Measurements from ENCODE around the gene TARDBP.
"Not testable (repeated sequence)": the region's sequence is repeated elsewhere in the genome, so short reads cannot be mapped to it uniquely, and the experiment has no call there.

The TARDBP gene

DNA sequence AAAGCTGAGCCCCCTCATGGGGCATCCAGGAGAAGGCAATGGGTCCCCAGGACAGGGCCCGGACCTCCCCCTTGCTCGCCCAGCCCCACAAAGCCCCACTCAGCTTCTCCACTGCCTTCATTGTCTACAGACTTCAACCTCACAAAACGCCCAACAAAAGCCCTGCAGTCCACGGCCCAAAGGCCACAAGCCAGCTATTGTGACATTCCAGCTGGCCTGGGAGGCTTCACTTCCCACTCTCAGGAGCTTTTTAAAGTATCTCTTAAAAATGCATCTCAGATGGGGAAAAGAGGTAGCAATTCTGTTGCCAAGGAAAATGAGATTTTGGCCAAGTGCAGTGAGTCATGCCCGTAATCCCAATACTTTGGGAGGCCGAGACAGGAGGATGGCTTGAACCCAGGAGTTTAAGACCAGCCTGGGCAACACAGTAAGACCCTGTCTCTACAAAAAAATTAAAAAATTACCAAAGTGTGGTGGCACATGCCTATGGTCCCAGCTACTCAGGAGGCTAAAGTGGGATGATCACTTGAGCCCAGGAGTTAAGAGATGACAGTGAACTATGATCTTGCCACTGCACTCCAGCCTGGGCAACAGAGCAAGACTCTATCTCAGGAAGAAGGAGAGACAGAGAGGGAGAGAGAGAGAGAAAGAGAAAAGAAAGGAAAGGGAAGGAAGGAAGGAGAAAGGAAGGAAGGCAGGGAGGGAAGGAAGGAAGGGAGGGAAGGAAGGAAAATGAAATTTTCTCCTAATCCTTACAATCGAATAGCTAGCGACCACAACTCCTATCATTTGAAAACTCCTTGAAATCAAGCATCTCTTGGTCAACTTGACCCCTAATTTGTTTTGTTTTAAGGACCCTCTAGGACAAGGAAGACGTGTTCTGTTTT lies 31.4 kb upstream of the TARDBP start:
- peak overlapping the region; percentile 26 for H3K27ac ChIP-seq
- TF ChIP-seq, protein P1, sequence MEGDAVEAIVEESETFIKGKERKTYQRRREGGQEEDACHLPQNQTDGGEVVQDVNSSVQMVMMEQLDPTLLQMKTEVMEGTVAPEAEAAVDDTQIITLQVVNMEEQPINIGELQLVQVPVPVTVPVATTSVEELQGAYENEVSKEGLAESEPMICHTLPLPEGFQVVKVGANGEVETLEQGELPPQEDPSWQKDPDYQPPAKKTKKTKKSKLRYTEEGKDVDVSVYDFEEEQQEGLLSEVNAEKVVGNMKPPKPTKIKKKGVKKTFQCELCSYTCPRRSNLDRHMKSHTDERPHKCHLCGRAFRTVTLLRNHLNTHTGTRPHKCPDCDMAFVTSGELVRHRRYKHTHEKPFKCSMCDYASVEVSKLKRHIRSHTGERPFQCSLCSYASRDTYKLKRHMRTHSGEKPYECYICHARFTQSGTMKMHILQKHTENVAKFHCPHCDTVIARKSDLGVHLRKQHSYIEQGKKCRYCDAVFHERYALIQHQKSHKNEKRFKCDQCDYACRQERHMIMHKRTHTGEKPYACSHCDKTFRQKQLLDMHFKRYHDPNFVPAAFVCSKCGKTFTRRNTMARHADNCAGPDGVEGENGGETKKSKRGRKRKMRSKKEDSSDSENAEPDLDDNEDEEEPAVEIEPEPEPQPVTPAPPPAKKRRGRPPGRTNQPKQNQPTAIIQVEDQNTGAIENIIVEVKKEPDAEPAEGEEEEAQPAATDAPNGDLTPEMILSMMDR (conservative IDR thresholded peaks at IDR 0.05): no peak
- no peak for TF ChIP-seq ZFX (IDR thresholded peaks at IDR 0.05)

DNA sequence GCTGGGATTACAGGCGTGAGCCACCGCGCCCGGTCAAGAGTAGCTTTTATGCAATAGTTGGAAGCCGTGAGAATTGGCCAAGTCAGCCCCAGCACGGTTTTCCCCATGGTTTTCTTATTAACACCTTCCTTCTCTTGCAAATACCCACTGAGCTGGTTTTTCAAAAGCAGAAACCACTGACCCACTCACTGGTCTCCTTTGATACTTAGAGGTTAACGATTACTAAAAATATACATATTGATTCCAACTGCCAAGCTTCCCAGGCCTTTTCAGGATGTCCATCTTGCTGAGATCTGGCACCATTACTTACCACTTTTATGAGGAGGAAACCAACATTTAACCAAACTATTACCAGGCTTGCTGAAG lies 25.9 kb upstream of the TARDBP start:
- no peak for TF ChIP-seq ZFX (IDR thresholded peaks at IDR 0.05)
- TF ChIP-seq, protein P1 (conservative IDR thresholded peaks at IDR 0.05): no peak
- no peak overlapping the region for H3K27ac ChIP-seq

DNA sequence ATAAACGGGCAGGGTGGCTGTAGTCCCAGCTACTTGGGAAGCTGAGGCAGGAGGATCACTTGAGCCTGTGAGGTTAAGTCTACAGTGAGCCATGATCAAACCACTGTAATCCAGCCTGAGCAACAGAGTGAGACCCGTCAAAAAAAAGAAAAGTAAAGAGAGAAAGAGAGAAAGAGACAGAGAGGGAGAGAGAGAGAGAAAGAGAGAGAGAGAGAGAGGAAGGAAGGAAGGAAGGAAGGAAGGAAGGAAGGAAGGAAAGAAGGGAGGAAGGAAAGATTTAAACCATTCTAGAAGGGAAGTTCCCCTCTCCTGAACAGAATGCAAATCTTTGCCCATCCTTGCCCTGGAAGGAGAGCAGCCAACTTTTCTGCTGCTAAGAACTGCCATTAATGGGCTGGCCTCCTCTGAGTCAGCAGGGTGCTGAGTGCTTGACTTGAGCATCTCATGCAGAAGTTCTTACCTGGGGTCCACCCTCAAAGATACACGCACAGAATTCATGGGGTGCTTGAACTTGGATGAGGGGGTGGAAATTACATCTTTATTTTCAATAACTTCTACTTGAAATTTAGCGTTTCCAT lies 24.5 kb upstream of the TARDBP start:
- H3K27ac ChIP-seq: no peak overlapping the region
- TF ChIP-seq ZFX (IDR thresholded peaks at IDR 0.05): no peak
- TF ChIP-seq, protein P1 (conservative IDR thresholded peaks at IDR 0.05): no peak

DNA sequence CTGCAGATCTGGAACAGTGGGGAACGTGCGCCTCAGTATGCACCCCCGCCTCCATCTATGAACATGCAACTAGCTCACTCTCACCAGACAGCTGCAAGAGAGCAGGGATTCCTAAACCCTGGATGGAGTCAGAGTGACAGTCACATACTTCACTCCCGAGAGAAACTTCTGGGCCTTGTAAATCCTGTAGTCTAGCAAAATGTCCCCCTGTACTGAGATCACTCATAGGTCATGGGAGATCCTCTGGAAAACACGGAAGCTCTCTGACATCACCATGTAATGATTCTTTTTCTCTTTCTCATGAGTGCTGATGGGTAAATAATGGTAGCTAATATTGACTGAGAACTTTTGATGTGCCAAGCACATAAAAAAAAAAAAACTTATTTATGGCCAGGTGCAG lies 23.4 kb upstream of the TARDBP start:
- no peak overlapping the region for H3K27ac ChIP-seq
- TF ChIP-seq ZFX (IDR thresholded peaks at IDR 0.05): no peak

DNA sequence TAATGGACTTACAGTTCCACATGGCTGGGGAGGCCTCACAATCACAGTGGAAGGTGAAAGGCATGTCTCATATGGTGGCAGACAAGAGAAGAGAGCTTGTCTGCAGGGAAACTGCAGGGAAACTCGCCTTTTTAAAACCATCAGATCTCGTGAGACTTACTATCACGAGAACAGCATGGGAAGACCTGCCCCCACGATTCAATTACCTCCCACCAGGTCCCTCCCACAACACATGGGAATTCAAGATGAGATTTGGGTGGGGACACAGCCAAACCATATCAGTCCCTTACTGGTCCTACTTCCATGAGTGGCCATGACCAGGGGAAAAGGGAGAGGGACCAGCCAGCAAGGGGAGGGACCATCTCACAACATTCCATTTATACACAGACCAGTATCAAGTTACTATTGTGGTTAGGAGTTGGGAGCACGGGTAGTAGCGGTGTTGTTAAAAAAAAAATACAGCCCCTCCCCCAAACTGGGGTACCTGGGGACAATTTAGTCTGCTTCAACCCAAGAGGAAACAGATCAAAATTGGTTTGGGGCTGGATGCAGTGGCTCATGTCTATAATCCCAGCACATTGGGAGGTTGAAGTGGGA lies 22.4 kb upstream of the TARDBP start:
- not testable (repeated sequence) for H3K27ac ChIP-seq

DNA sequence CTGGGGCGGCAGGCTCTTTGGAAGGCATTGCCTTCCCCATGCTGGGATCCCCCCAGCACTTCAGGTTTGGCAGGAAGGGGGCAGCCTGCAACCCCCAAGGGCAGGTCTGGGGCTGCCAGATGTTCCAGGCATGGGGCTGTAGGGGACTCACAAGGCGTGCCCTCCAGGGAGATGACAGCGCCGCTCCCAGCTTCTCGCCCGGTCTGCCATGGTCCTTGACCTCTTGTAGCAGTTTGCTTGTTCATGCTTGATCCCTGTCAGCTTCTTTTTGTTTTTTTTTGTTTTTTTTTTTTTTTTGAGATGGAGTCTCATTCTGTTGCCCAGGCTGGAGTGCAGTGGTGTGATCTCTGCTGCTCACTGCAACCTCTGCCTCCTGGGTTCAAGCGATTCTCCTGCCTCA lies 21.6 kb upstream of the TARDBP start:
- no peak overlapping the region for H3K27ac ChIP-seq
- no peak for TF ChIP-seq ZFX (IDR thresholded peaks at IDR 0.05)
- TF ChIP-seq, protein P1 (conservative IDR thresholded peaks at IDR 0.05): no peak

DNA sequence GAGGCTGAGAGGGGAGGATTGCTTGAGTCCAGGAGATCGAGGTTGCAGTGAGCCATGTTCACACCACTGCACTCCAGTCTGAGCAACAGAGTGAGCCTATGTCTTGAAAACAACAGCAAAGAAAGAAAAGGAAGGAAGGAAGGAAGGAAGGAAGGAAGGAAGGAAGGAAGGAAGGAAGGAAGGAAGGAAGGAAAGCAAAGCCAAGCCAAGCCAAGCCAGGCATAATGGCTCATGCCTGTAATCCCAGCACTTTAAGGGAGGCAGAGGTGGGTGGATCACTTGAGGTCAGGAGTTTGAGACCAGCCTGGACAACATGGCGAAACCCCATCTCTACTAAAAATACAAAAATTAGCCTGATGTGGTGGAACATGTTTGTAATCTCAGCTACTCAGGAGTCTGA lies 20.4 kb upstream of the TARDBP start:
- not testable (repeated sequence) for H3K27ac ChIP-seq

DNA sequence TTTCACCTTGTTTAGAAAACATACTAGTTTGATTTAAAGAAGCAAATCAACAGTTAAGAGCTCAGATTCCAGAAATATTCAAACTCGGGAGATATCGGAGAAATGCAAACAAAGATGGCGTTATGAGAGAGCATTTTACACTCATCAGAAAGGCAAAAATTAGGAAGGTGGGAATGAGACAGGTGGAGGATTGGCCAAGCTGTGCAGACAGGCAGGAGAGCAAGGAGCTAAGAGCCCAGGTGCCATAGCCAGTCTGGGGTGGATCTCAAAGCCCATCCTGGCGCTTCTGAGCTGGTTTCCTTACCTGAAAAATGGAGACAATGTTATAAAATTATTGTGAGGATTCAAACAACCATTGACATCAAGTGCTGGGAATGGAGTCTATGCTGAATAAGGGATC lies 19.6 kb upstream of the TARDBP start:
- H3K27ac ChIP-seq: no peak overlapping the region
- TF ChIP-seq, protein P1 (conservative IDR thresholded peaks at IDR 0.05): no peak
- no peak for TF ChIP-seq ZFX (IDR thresholded peaks at IDR 0.05)

DNA sequence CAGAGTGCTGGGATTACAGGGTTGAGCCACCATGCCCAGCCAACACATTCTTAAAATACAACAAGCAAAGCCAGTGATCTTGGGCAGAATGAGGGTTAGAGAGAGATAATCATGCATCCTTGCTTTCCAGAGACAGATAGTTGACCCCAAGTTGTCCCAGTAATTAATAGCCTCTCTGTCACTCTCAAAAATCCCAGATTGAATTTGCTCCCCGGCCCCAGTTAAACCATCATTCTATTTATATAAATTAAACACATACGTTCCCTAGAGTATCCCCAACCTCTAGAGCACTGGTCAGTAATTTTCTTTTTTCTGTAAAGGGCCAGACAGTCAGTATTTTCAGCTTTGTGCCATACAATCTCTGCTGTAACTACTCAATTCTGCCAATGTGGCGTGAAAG lies 16.4 kb upstream of the TARDBP start:
- H3K27ac ChIP-seq: no peak overlapping the region
- TF ChIP-seq, protein P1 (conservative IDR thresholded peaks at IDR 0.05): no peak
- TF ChIP-seq ZFX (IDR thresholded peaks at IDR 0.05): no peak
